ENCODE measurements around the gene TIMM44. TPM values are rescaled to one million over a fixed set of nuclear protein-coding genes. Genes with fewer than 3 reads are reported as not detected.
"Not testable (repeated sequence)": the region's sequence is repeated elsewhere in the genome, so short reads cannot be mapped to it uniquely, and the experiment has no call there.

Gene TIMM44
- total RNA-seq, 2 experiments from 2014 or later, result 86.0 to 116 TPM

- POLR2A ChIA-PET, result no interaction called here
- Histone ChIP-seq H3K4me2 (ENCODE audit: low read length) (no peak overlapping the region), H3K36me3 (ENCODE audit: insufficient read depth, low read length) (peaks cover 89% of the 10 kb centered on the region), H3K27ac (ENCODE audit: low read depth, low read length, poor library complexity, severe bottlenecking) (no peak overlapping the region), H3K79me2 (ENCODE audit: insufficient read depth, low read depth, low read length) (no peaks in the 10 kb centered on the region), H3K9me3 (ENCODE audit: low read length) (no peaks in the 10 kb centered on the region), H4K20me1 (ENCODE audit: insufficient read depth, low read length) (no peaks in the 10 kb centered on the region), H2AFZ (ENCODE audit: low read length) (no peak overlapping the region), H3K4me3 (ENCODE audit: low read depth, low read length, poor library complexity, severe bottlenecking) (no peak overlapping the region), H3K9me2 (ENCODE audit: insufficient read depth, low read length) (no peaks in the 10 kb centered on the region), H3K4me1 (ENCODE audit: insufficient read depth, low read length, poor library complexity, severe bottlenecking) (no peaks in the 10 kb centered on the region)
- TF ChIP-seq CTCF (conservative IDR thresholded peaks at IDR 0.05; ENCODE audit: low read length) (no peak), EZH2phosphoT487 (IDR thresholded peaks at IDR 0.05; ENCODE audit: borderline replicate concordance, low read depth, low read length) (no peak)
- DNase-seq (ENCODE audit: low spot score), result no peak
- intact Hi-C loops (cut with micrococcal nuclease; ENCODE audit: unreplicated experiment), result no loop called here
- BruUV-seq (replicated peaks), result no TSS peak
- CTCF ChIA-PET (ENCODE audit: unreplicated experiment), result no interaction called here
Observed at GRCh38 chr19:7961920-7962626, 18.6 kb upstream of the TIMM44 start.

GRCh38 chr19:7961082-7961481, 17.6 kb upstream of the TIMM44 start:
- H3K9me2 ChIP-seq (ENCODE audit: insufficient read depth, low read length); H2AFZ ChIP-seq (ENCODE audit: low read length); H3K4me3 ChIP-seq (ENCODE audit: low read depth, low read length, poor library complexity, severe bottlenecking); H3K27ac ChIP-seq (ENCODE audit: low read depth, low read length, poor library complexity, severe bottlenecking); BruUV-seq (replicated peaks); H3K4me1 ChIP-seq (ENCODE audit: insufficient read depth, low read length, poor library complexity, severe bottlenecking); intact Hi-C loops (cut with micrococcal nuclease; ENCODE audit: unreplicated experiment); H3K9me3 ChIP-seq (ENCODE audit: low read length); CTCF ChIA-PET (ENCODE audit: unreplicated experiment); H3K79me2 ChIP-seq (ENCODE audit: insufficient read depth, low read depth, low read length); DNase-seq (ENCODE audit: low spot score); H3K4me2 ChIP-seq (ENCODE audit: low read length); H4K20me1 ChIP-seq (ENCODE audit: insufficient read depth, low read length): not testable (repeated sequence)
- H3K36me3 ChIP-seq (ENCODE audit: insufficient read depth, low read length), result peaks cover 79% of the 10 kb centered on the region
- POLR2A ChIA-PET, result interaction anchor here (0.8 to 1.2 kb wide), 2 partner anchors 17 to 89 kb away, joined by 4 to 5 read pairs; partner anchors contain the start of gene TIMM44

- no peak for DNase-seq (ENCODE audit: low spot score)
- ChIA-PET POLR2A (interaction anchor here (1.6 kb wide), 1 partner anchor 15 kb away, joined by 5 read pairs; no protein-coding TSS in a partner anchor), CTCF (ENCODE audit: unreplicated experiment) (no interaction called here)
- no peak overlapping the region for H3K4me3 ChIP-seq (ENCODE audit: low read depth, low read length, poor library complexity, severe bottlenecking)
- no peak overlapping the region for H2AFZ ChIP-seq (ENCODE audit: low read length)
- peaks cover 60% of the 10 kb centered on the region for H3K36me3 ChIP-seq (ENCODE audit: insufficient read depth, low read length)
- no peaks in the 10 kb centered on the region for H3K4me1 ChIP-seq (ENCODE audit: insufficient read depth, low read length, poor library complexity, severe bottlenecking)
- no peaks in the 10 kb centered on the region for H3K79me2 ChIP-seq (ENCODE audit: insufficient read depth, low read depth, low read length)
- no peak for TF ChIP-seq EZH2phosphoT487 (IDR thresholded peaks at IDR 0.05; ENCODE audit: borderline replicate concordance, low read depth, low read length)
- intact Hi-C loops (cut with micrococcal nuclease; ENCODE audit: unreplicated experiment), result no loop called here
- no peaks in the 10 kb centered on the region for H4K20me1 ChIP-seq (ENCODE audit: insufficient read depth, low read length)
- no peaks in the 10 kb centered on the region for H3K9me2 ChIP-seq (ENCODE audit: insufficient read depth, low read length)
- no TSS peak for BruUV-seq (replicated peaks)
- no peak overlapping the region for H3K4me2 ChIP-seq (ENCODE audit: low read length)
- H3K9me3 ChIP-seq (ENCODE audit: low read length), result no peaks in the 10 kb centered on the region
- no peak overlapping the region for H3K27ac ChIP-seq (ENCODE audit: low read depth, low read length, poor library complexity, severe bottlenecking)
Observed at GRCh38 chr19:7959211-7959610, 15.7 kb upstream of the TIMM44 start.

All from OCI-LY7 (cell line).